GM21367 (cell line): Measurements from ENCODE around the gene EPHA4.

Source experiments
- ATAC-seq: cut with Tn5 transposase; IDR thresholded peaks from one replicate; pipeline ENCODE4 v1.9.1; 2021; ENCODE audit not compliant: unreplicated experiment

Gene EPHA4

GRCh38 chr2:221572821-221573429 is 821 bp upstream of the EPHA4 start:
- ATAC-seq: peak; percentile 14

DNA sequence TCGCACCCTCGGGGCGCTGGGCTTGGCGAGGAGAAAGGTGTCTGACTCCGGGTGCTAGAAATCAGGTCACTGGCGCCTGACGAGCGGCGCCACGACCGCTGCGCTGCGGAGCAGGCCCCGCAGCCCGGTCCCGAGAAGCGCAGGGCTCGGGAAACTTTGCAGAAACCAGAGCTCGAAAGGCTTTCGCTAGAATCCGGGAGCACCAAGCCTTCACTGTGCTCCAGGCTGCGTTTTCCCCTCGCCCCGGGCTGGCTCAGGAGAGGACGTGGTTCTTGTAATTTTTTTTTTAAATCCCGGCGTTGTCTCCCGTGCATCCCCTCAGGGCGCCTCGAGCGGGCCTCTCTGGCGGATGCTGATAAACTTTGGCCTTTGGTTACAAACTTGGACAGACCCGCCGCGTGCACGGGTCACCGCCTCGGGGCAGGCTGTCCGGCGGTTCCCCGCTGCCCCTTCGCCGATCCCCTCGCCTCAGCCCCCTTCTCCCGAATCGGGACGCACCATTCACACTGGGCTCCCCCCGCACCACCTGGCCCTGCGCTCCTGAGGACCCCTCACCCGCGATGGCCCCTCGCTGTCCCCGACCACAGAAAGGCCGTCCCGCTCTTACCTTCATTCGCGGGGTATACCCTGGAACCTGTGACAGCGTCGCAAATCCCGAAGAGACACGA is 419 bp downstream of the EPHA4 start:
- ATAC-seq: peak; percentile 5

DNA sequence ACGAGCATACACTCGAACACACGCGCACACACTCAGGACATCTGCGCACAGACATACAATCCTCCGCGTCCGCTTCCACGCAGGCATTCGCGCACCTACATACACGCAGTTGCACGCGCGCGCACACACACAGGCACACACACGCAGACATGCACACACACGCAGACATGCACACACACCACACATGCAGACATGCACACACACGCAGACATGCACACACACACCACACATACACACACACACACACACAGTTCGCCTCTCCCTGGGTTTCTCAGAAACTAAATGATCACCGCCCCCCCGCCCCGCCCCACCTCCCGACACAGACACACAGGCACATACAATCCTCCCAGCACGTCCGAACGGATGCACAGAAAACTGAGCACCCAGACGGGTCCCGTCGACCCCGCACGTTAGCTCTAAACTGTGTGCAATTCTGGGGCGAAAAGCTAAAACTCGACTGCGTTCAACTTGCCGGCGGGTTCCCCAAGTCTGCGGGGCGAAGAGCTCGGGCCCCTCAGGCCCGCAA is 1.0 kb downstream of the EPHA4 start:
- no peak for ATAC-seq

- ATAC-seq: no peak
Observed at GRCh38 chr2:221570321-221570935, 1.7 kb downstream of the EPHA4 start.

DNA sequence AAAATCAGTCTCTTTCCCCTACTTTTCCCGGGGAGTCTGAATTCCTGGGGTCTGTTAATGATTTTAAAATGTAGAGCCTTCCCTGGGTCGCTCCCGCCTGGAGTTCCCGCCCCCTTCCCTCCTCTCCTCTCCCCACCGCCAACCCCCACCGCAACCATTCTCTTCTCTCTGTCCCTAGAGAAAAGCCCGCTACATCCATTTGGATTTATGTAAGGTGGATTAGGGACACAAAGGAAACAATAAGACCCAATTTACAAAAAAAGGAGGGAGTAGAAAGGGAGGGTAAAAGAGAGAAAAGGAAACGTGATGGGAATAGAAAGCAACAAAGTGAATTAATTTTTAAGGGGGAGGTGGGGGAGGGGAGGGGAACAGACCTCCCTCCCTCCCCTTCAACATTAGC is 2.2 kb downstream of the EPHA4 start:
- no peak for ATAC-seq

- ATAC-seq: no peak
Observed at GRCh38 chr2:221569425-221569845, 2.7 kb downstream of the EPHA4 start.

DNA sequence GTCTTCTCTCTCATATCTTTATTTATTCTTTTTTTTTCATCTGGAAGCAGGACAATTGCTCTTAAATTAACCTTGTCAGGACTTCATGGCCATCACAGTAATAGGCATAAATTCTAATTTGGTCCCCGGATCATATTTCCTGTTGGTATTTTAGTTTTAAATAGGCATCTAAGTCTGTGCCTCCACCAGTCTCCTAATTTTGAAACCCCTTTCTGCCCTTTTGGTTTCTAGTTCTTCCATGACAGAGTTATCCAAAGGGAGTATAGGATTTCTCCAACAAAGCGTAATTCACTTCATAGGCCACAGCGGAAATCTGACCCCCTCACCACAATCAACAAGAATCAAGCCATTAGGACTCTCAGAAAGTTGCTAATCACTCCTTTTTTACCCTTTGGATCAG is 3.8 kb downstream of the EPHA4 start:
- no peak for ATAC-seq

DNA sequence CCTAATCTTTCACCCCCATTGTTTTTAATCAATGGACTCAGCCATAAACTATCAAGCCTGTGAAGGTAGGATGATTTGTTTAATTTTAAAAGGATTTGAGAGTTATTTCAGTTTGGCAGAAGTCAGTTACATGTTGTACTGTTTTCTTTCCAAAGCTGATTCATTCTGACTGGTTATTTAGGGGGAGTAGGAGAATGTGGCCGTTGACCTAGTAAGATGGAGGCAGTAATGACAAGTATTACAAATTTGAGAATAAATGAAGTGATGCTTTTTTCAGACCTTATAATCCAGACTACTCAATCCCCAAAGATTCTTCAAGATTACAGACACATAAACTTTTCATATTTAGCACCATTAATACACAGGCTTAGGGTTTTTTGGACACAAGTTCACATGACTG is 4.3 kb downstream of the EPHA4 start:
- no peak for ATAC-seq

- ATAC-seq: no peak
Observed at GRCh38 chr2:221567231-221567760, 4.8 kb downstream of the EPHA4 start.

DNA sequence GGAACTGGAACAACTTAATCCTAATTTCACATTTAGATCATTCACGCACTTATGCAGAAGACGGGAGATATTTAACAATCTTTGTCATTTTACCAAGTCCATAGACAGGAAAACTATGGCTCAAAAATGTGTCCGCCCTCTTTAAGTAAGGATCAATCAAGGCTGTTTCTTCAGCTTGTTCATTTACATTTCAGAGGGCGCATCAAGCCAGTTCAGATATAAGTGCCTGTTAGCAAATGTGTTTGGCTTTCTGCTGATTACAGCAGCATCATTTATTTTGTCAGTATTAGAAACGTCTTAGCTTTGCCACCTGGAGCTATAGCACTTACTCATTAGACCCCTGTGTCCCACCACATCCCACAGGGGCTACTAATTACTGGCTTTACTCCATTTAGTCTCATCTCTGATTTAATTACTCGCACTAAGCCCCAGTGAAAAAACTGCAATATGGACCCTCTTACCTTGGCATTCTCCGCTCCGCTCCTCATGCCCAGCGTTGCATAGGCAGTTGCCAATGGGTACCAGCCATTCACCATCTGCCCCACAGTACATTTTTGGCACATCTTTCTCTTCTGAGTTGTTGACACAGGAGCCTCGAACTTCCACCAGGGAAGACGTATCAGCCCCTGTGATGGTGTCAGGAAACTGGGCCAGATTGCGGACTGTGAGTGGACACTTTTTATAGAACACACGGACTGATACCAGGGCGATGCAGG is 8.7 kb downstream of the EPHA4 start:
- ATAC-seq: no peak

GRCh38 chr2:221562226-221562625 is 9.9 kb downstream of the EPHA4 start:
- ATAC-seq: no peak

DNA sequence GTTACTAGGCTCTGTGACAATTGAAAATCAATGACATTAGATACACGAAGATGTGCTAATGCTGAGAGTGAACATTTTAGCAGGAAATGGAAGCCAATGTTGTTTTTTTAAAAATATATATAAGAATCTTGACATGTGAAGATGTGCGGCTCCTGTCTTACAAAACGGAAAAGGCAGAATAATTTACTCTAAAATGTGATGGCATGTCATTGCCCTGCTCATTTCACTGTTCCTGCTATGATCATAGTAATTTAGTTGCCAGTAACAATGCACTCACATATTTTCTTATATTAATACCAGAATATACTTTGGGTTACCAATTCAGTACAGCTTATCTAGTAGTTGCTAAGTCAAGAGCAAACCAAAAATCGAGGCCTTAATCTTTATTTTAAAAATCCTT is 10.3 kb downstream of the EPHA4 start:
- ATAC-seq: no peak

DNA sequence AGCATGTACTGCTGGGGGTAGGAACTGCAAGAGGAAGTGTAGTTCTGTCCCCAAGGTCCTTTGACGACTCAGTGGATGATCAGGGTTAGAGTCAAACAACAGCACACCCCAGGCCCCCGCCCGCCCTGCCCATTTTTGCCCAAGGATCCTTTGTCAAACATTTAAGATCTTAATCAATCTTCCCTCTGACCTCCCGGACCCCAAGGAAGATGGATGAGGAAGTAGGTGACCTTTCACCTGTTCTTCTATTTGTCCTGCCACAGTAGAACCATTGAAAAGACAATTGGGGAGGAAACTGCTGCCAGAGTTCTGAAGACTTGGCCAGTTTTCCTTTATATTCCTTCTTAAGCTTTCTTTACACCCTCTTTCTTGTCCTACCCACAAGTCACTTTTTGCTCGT is 12.1 kb downstream of the EPHA4 start:
- no peak for ATAC-seq

DNA sequence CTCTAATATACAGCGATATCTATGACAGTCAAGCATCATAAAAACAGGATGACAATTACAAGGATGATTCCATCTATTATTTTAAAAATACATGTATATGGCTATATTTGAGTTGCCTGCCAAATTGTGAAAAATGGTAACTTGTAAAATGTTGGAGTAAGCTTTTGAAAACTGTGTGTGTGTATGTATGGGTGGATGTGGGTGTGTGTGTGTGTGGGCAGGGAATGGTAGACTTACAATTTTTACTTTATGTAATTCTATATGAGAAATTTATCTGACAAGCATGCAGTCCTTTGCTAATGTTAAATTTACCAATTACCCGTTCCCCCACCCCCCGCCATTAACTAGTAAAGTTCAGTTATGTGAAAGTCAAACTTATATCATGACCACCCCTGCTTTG is 14.0 kb downstream of the EPHA4 start:
- no peak for ATAC-seq

- peak; percentile 33 for ATAC-seq
Observed at GRCh38 chr2:221555494-221555846, 16.6 kb downstream of the EPHA4 start.

DNA sequence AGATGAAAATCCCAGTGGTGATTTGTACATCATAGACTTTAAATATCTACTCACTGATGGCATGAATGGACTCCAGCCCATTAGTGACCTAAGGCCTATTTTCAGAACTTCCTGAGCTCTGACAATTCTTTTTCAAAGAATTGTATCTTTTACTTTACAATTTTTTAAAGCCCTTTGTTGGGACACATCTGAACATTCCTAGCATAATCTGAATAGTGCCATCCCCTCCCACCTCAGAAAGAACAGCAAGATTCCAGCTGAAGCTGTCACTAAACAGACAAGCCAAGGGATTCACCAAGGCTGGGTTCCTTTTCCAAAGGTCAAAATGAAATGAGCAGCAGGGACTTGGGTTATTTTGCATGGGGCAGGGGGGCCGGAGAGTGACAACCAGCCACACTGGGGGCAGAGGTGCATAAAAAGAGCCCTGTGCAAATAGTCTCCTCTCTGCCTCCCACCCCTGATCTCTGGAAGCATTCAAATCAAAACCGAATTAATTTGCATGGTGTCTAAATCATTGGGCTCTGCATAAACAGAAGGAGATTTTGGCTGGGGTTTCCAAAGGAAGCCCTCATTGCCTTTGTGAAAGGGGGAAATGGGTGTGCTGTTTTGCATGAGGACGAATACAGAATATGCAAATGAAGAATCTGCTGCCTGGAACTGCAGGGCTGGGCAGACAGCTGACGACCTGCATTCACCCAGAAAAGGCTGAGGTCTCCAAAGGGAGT is 17.2 kb downstream of the EPHA4 start:
- peak; percentile 99 for ATAC-seq

- no peak for ATAC-seq
Observed at GRCh38 chr2:221553333-221553732, 18.8 kb downstream of the EPHA4 start.

GRCh38 chr2:221552291-221552690 is 19.8 kb downstream of the EPHA4 start:
- ATAC-seq: no peak

DNA sequence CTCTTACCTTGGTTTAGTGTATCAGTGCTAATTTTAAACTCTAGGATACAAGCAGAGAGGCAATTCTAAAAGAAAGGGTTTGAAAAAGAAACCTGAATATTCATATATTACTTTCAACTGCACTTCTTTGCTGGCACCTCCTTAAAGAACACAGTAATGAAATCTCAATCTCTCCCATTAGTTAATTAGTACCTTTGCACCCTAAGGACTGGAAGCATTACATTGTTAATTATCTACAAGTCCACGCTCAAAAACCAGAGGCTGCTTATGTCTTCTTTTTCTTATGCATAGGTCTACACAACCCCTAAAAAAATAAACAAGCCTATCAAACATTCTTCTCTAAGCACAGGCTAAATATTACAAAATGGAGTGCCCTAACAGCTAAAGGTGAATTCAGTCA is 20.2 kb downstream of the EPHA4 start:
- ATAC-seq: no peak

DNA sequence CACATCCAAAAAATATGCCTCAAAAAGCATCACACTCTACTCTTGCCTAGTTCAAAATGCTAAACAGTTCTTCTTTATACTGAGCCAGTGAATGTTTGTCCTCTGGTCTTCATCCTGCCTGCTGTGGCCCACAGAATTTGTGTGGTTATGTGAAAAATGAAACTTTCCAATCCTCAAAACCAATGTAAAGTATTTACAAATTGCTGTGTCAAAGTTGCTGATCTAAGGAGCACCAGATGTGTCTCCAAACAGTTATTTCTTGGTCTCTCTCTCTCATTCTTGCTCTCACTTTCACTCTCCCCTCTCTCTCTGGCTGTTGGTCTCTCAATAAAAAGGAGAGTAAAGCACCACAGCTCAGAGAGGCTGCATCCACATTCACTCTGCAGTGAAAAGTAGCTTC is 23.0 kb downstream of the EPHA4 start:
- peak; percentile 85 for ATAC-seq
